H1 (cell line): ENCODE results near the gene DENND2C. TPM values are rescaled to one million over a fixed set of nuclear protein-coding genes. Genes with fewer than 3 reads are reported as not detected.

ENCODE experiments used
- ASH2L ChIP-seq: fragments of 200-600, 300-600 bp; sonication (generic); IDR thresholded peaks from one replicate; pipeline ENCODE4 v1.7.1; 2017; ENCODE audit warnings: low read length
- BCL11A ChIP-seq, 2 experiments: IDR thresholded peaks; one replicate each; pipeline ENCODE4 v1.6.1; 2011; ENCODE audit warnings: low read depth in 2 of 2, low read length in 2 of 2, mild to moderate bottlenecking in 2 of 2
- FOSL1 ChIP-seq: IDR thresholded peaks from 2 replicates; pipeline ENCODE4 v1.6.1; 2011; ENCODE audit warnings: mild to moderate bottlenecking, low read depth, low read length, moderate library complexity; ENCODE audit not compliant: insufficient read depth
- GABPA ChIP-seq: IDR thresholded peaks from 2 replicates; pipeline ENCODE4 v1.6.1; 2011; ENCODE audit warnings: mild to moderate bottlenecking, low read length, moderate library complexity, borderline replicate concordance; ENCODE audit not compliant: insufficient read depth
- SIN3A ChIP-seq, 2 experiments: IDR thresholded peaks in 1 of 2; conservative IDR thresholded peaks in 1 of 2; 2 replicates each; pipeline ENCODE4 v1.6.1; 2011 to 2012; ENCODE audit warnings: low read length in 2 of 2, improper control_type of control experiment in 1 of 2, low read depth in 1 of 2, mild to moderate bottlenecking in 1 of 2
- SP1 ChIP-seq: IDR thresholded peaks from 2 replicates; pipeline ENCODE4 v1.6.1; 2011; ENCODE audit warnings: low read depth, low read length
- TAF7 ChIP-seq: optimal IDR thresholded peaks from 2 replicates; pipeline ENCODE3; 2011; ENCODE audit warnings: low read depth, mild to moderate bottlenecking, inconsistent platforms, low read length, moderate library complexity, borderline replicate concordance
- polyA plus RNA-seq, 7 experiments: library from polyadenylated mRNA; depleted of rRNA in 3 of 7; stranded (reverse) in 5 of 7; unstranded in 2 of 7; fragments of >200 nt in 5 of 7; fragments of 200-250 nt in 2 of 7; gene quantifications; 1 replicate in 5 of 7; 2 replicates in 1 of 7; 4 replicates in 1 of 7; pipeline versions ENCODE4 v1.2.1 to v1.2.3, GENCODE V29; 2011 to 2013; ENCODE audit warnings: missing spikeins in 2 of 7, mixed read lengths in 2 of 7
- total RNA-seq: library from RNA; stranded (reverse); fragmentation: NEBNext Ultra II Directional; extraction: Animal tissue kit (Norgen Biotek cat#: 25700); gene quantifications from 2 replicates; pipeline ENCODE4 v1.2.1, GENCODE V29; 2021

The DENND2C gene
- total and polyA plus RNA-seq, 2 of the 8 experiments (the other 6 are each of a cell fraction or from before 2014, with no cell fraction given) = 1.8 to 5.5 TPM

DNA sequence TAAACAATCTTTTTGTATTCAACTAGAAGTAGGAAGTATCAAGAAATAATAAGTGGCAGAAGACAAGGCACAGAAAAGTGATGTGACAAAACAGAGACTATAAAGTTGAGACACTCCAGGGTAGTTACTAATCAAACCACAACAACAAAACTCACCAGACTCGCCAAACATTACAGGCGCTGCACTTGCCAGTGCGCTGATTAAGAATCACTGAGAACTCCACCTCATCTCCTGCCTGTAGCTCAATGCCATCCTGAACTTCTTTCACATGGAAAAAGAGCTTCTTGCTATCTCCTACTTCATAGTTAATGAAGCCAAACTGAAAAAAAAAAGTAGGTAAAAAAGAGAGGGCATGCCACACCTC is 49.6 kb upstream of the DENND2C start (continued):
- TF ChIP-seq SIN3A (conservative IDR thresholded peaks at IDR 0.05 in 1 of 2, IDR thresholded peaks at IDR 0.05 in 1 of 2; ENCODE audit: low read depth in 1 of 2, low read length in 2 of 2) (no peak), SP1 (no peak), ASH2L (no peak), TAF7 (no peak), BCL11A (IDR thresholded peaks at IDR 0.05; ENCODE audit: low read depth in 2 of 2, low read length in 2 of 2) (no peak), GABPA (no peak), FOSL1 (no peak)
